Prostate gland (tissue), 2 donors: ENCODE data around the gene SLC38A3.

ENCODE experiments used
- POLR2A ChIP-seq: fragments of 450-650 bp; IDR thresholded peaks from one replicate; pipeline ENCODE4 v1.6.1; 2016; ENCODE audit warnings: antibody characterized with exemption, mild to moderate bottlenecking
- TF ChIP-seq, protein P1 (sequence below), 4 experiments: fragments of 200-600 bp in 2 of 4; fragments of 450-650 bp in 2 of 4; sonication (generic) in 2 of 4; IDR thresholded peaks; 1 replicate in 3 of 4; 2 replicates in 1 of 4; pipeline ENCODE4 v1.5.1; 2016 to 2019; ENCODE audit warnings: antibody characterized with exemption in 4 of 4, mild to moderate bottlenecking in 2 of 4, moderate library complexity in 2 of 4

DNA sequence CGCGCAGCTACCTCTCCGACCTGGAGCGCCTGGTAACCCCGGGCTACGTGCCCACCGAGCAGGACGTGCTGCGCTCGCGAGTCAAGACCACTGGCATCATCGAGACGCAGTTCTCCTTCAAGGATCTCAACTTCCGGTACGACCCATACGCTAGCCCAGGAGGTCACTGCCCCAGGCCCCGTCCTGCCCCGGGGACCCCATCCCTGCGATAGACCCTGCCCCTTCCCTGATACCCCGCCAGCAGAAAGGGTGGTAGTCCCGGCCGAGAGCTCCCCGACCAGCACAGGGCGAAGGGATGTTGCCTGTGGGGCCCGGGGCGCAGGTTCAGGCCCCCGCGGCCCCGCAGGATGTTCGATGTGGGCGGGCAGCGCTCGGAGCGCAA lies 11.3 kb upstream of the SLC38A3 start:
- no peak for TF ChIP-seq POLR2A
- TF ChIP-seq, protein P1, sequence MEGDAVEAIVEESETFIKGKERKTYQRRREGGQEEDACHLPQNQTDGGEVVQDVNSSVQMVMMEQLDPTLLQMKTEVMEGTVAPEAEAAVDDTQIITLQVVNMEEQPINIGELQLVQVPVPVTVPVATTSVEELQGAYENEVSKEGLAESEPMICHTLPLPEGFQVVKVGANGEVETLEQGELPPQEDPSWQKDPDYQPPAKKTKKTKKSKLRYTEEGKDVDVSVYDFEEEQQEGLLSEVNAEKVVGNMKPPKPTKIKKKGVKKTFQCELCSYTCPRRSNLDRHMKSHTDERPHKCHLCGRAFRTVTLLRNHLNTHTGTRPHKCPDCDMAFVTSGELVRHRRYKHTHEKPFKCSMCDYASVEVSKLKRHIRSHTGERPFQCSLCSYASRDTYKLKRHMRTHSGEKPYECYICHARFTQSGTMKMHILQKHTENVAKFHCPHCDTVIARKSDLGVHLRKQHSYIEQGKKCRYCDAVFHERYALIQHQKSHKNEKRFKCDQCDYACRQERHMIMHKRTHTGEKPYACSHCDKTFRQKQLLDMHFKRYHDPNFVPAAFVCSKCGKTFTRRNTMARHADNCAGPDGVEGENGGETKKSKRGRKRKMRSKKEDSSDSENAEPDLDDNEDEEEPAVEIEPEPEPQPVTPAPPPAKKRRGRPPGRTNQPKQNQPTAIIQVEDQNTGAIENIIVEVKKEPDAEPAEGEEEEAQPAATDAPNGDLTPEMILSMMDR (IDR thresholded peaks at IDR 0.05) = no peak
